ENCODE results near the gene PLXNA3.

Gene PLXNA3

GRCh38 chrX:154458954-154459778, 1.1 kb downstream of the PLXNA3 start:
- no peak for DNase-seq (ENCODE audit: low read depth, low spot score)

- no peak for DNase-seq (ENCODE audit: low read depth, low spot score)
Measured at GRCh38 chrX:154459832-154460231, 1.8 kb downstream of the PLXNA3 start.

- DNase-seq (ENCODE audit: low read depth, low spot score) = no peak
Measured at GRCh38 chrX:154460326-154460725, 2.2 kb downstream of the PLXNA3 start.

DNA sequence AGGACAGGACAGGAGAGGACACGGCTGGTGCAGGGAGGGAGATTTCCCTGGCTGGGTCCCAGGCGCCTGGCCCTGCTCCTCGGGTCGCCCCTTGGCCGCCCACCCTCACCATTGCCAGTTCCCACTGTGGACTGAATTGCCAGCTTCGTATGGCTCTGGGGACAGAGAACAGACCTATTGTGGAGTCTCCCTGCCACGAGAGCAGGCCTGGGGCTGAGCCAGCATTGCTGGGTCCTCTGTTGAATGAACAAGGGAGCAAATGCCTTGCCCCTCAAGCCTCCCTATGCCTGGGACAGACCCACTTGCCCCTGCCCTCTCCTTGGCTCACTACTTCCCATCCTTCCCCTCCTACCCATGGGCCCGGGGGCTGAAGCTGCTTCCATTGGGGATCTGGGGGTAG, 4.3 kb downstream of the PLXNA3 start:
- DNase-seq (ENCODE audit: low read depth, low spot score) = no peak

DNA sequence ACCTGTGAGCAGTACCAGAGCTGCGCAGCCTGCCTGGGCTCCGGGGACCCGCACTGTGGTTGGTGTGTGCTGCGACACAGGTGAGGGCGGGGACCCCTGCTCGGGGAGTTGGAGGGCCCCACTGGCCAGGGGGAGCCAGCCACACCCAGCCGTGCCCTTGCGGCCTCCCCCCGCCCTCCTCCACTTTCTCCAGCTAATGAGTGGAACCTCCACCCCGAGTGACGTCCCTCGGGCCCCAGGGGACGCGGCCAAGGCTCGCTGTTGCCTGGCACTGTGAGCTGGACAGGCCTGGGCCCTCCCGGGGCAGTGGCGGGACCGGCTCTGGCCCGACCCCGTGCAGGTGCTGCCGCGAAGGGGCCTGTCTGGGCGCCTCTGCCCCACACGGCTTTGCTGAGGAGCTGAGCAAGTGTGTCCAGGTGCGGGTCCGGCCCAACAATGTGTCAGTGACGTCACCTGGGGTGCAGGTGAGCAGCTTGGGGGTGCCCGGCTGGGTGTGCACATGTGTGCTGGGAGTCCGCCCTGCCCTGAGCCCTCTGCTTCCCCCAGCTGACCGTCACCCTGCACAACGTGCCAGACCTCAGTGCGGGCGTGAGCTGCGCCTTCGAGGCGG, 5.6 kb downstream of the PLXNA3 start:
- no peak for DNase-seq (ENCODE audit: low read depth, low spot score)

- no peak for DNase-seq (ENCODE audit: low read depth, low spot score)
Measured at GRCh38 chrX:154464806-154465365, 6.8 kb downstream of the PLXNA3 start.

DNA sequence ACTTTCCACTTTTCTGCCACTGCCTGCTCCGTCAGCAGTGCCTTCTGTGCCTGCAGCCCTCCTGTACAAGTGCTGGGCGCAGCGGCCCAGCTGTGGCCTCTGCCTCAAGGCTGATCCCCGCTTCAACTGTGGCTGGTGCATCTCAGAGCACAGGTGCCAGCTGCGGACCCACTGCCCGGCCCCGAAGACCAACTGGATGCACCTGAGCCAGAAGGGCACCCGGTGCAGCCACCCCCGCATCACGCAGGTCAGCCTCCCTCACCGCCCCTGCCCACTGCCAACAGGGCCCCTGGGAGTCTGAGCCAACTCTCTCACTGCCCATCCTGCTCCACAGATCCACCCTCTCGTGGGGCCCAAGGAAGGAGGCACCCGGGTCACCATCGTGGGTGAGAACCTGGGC, 7.5 kb downstream of the PLXNA3 start:
- no peak for DNase-seq (ENCODE audit: low read depth, low spot score)

- no peak for DNase-seq (ENCODE audit: low read depth, low spot score)
Measured at GRCh38 chrX:154466036-154466435, 8.0 kb downstream of the PLXNA3 start.

DNA sequence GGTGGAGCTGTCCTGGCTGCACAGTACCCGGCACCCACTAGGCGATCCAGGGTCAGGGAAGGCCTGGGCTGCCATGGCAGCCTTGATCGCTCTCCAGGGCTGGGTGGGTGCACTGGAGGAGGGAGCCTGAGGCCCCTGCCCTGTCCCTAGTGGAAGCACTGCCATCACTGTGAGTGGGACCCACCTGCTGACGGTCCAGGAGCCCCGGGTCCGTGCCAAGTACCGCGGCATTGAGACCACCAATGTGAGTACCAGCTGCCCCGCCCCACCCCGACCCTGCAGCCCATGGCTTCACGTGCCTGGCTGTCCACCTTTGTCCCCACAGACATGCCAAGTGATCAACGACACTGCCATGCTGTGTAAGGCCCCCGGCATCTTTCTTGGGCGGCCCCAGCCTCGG, 8.8 kb downstream of the PLXNA3 start:
- DNase-seq (ENCODE audit: low read depth, low spot score) = no peak

GRCh38 chrX:154467556-154467955, 9.5 kb downstream of the PLXNA3 start:
- DNase-seq (ENCODE audit: low read depth, low spot score) = no peak

GRCh38 chrX:154468217-154468616, 10.1 kb downstream of the PLXNA3 start:
- DNase-seq (ENCODE audit: low read depth, low spot score) = no peak

GRCh38 chrX:154469114-154469513, 11.0 kb downstream of the PLXNA3 start:
- DNase-seq (ENCODE audit: low read depth, low spot score) = no peak

GRCh38 chrX:154469880-154470279, 11.8 kb downstream of the PLXNA3 start:
- DNase-seq (ENCODE audit: low read depth, low spot score) = no peak

- no peak for DNase-seq (ENCODE audit: low read depth, low spot score)
Measured at GRCh38 chrX:154470434-154470833, 12.4 kb downstream of the PLXNA3 start.

DNA sequence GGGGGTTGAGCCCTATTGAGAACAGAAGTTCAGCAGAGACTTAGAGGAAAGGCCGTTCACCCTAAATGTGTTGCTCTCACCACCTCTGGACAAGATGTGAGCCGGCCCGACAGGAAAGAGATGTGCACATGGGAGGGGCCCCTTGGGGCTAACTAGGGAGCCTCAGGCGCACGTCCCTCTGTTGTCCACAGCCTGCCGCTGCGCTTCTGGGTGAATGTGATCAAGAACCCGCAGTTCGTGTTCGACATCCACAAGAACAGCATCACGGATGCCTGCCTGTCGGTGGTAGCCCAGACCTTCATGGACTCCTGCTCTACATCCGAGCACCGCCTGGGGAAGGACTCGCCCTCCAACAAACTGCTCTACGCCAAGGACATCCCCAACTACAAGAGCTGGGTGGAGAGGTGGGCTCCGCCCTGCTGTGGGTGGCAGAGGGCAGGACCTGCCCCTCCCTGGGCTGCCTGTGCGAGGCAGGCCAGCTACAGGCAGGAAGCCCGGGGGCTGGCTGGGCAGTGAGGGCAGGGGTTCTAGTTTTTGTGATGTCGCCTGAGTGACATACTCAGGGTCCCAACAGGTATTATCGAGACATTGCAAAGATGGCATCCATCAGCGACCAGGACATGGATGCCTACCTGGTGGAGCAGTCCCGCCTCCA, 13.0 kb downstream of the PLXNA3 start:
- no peak for DNase-seq (ENCODE audit: low read depth, low spot score)

- DNase-seq (ENCODE audit: low read depth, low spot score) = no peak
Measured at GRCh38 chrX:154471839-154472684, 14.0 kb downstream of the PLXNA3 start.

DNA sequence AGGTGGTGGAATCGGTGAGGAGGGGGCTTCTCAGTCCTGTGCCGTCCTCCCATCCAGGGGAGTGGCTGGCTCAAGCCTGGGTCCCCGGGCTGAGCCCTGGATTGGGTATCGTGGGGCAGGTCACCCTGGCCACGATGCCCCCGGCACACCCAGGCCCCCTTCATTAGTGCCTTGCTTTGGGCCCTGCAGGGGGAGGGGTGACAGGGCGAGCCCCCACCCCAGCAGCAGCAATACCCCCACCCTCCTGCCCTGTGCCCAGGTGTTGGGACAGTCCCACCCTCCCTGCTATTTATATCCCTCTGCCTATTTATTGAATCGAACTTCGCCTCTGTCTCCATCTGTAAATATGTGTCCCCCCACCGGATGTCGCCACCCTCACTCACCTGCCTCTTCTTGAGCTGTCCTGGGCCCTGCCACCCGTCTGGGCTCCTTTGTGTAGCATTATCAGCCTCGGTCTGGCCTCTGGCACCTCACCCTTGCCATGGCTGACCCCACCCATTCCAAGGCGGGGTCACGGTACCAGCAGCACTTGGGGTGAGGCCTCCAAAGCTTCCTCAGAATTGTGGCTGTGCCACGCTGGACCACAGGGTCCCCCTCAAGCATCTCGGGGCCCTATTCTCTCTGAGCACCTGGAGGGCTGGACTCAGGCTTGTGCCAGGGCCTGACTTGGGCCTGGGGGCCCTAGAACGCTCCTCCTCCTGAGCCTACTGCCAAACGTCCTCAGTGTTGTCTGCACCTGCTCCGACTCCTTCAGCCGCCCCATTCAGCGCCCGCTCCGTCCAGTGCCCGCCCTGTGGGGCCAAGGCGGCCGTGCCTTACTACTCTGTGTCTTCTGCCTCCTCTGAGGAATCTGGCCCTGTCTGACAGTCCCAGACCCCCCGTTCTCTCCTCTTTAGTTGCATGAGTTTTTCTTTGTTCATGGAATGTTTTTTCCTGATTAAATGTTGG, 14.9 kb downstream of the PLXNA3 start:
- DNase-seq (ENCODE audit: low read depth, low spot score) = no peak

GRCh38 chrX:154473683-154474082, 15.6 kb downstream of the PLXNA3 start:
- DNase-seq (ENCODE audit: low read depth, low spot score) = no peak

GRCh38 chrX:154476821-154477220, 18.7 kb downstream of the PLXNA3 start:
- no peak for DNase-seq (ENCODE audit: low read depth, low spot score)

- no peak for DNase-seq (ENCODE audit: low read depth, low spot score)
Measured at GRCh38 chrX:154477891-154478477, 19.9 kb downstream of the PLXNA3 start.

All from activated naive CD8-positive, alpha-beta T cell treated with anti-CD3 and anti-CD28 coated beads, Interleukin-2, amount 50 U/mL, for 16 hours (primary cell).